NCI-H2196 treated with DMSO at 0.1 percent for 48 hours (cell line): ENCODE data around the gene CARMIL1.

Experiments
- DNase-seq: peaks from one replicate; lab custom pipeline; 2025; ENCODE audit not compliant: unreplicated experiment; lab: John Stamatoyannopoulos, UW

CARMIL1 gene

GRCh38 chr6:25497383-25498040 lies 218.3 kb downstream of the CARMIL1 start:
- DNase-seq, result no peak

- no peak for DNase-seq
These were observed 219.3 kb downstream of the CARMIL1 start for GRCh38 chr6:25498505-25498904.

- DNase-seq, result no peak
These were observed 220.6 kb downstream of the CARMIL1 start for GRCh38 chr6:25499615-25500235.

DNA sequence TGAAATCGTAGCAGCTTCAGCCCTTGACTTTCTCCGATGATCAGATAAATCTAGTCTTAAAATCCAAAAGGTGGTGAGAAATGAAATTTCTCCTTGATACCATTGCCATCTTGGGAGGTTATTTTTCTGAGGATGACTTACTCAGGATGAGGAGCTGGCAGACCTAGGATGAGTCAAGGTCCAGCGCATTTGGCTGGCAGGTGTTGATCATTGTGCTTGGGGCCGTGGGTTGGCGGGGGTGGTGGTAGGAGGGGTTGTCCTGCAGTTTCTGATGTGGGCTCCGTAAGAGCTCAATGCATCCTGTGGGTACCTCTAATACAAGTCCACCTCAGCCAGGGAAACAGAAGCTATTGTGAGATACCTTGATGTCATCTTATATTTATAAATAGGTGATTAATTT lies 224.5 kb downstream of the CARMIL1 start:
- no peak for DNase-seq

DNA sequence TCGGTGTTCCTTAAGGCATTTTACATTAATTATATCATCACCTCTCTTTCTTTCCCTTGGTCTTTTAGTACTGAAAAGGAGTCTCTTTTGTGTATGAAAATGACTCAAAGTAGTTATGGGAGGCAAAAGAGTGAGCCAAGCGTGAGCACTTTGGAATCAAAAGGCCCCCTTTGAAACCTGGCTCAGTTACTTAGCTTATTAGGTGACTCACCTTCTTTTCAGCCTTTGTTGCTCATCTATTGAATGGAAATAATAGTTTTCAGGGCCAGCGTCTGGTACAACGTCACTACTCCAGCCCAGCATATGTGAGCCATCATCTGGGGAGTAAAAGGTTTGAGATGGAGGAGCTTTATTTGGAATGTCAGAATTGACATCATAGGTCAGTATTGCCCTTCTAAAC lies 225.5 kb downstream of the CARMIL1 start:
- no peak for DNase-seq

DNA sequence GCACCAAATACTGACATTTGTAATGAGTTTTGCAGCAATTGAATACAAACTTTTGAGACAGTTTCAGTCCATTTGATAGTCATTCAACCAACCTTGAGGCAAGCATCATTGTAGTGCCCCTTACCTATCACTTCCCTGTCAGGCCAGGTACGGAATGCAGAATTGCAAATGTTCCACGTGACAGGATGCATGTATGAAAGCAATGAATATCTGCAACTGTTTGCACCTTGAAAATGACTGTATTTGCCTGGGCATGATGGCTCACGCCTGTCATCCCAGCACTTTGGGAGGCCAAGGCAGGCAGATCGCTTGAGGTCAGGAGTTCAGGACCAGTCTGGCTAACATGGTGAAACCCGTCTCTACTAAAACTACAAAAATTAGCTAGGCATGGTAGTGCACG lies 226.8 kb downstream of the CARMIL1 start:
- no peak for DNase-seq

GRCh38 chr6:25508051-25508450 lies 228.9 kb downstream of the CARMIL1 start:
- DNase-seq, result no peak

GRCh38 chr6:25511376-25511775 lies 232.2 kb downstream of the CARMIL1 start:
- DNase-seq, result no peak

- no peak for DNase-seq
These were observed 233.4 kb downstream of the CARMIL1 start for GRCh38 chr6:25512560-25512959.

GRCh38 chr6:25519856-25520255 lies 240.7 kb downstream of the CARMIL1 start:
- DNase-seq, result no peak

DNA sequence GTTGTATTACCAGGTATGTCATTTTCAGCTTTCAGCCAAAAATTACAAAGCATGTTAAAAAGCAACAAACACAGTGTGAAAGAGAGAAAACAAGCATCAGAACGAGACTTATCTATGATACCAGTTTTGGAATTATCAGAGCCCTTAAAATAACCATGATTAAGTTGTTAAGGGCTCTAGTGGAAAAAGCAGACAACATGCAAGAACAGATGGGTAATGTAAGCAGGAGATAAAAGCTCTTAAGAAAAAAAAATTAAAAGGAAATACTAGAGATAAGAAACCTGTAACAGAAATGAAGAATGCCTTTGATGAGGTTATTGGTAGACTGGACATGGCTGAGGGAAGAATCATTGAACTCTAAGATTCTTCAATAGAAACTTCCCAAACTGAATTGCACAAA lies 245.4 kb downstream of the CARMIL1 start:
- DNase-seq, result no peak

DNA sequence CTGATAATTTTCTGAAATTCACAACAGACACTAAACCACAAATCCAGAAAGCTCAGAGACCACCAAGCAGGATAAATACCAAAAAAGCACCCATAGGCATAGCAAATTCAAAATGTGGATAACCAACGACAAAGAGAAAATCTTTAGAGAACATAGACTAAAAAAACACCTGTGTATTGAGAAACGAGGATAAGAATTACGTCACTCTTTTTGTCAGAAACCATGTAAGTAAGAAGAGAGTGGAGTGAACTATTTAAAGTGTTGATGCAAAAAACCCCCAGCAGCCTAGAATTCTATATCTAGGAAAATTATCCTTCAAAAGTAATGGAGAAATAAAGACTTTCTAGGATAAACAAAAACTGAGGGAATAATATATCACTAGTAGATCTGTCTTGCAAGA lies 245.9 kb downstream of the CARMIL1 start:
- DNase-seq, result no peak

DNA sequence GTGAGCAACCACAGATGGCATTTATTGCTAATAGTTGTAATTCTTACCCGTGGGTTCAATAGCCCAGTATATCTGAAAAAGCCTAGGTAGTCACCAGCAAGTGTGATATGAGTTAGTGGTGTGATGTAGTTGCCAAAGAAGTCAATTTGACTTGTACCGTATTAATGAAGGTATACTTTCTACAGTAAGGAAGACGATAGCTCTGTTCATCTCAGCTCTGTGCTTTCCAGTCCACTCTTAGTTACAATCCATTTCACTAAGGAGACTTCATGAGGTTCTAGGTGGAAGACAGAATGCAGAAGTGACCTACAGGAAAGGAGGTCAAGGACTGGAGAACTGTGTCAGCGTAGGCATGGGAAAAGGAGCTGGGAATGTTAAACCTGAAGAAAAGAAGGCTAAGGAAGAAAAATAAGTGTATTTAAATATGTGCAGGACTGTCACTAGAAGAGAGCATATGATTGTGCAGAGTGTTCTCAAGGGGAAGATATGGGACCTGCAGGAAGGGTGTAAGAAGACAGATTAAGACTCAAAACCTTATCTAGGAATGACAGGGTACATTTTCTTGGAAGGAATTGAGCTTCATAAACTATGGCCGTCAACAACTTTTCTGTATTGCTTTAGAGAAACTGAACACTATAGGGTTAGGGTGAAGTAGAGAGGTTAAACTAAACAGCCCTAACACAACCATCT lies 255.9 kb downstream of the CARMIL1 start:
- DNase-seq, result no peak

DNA sequence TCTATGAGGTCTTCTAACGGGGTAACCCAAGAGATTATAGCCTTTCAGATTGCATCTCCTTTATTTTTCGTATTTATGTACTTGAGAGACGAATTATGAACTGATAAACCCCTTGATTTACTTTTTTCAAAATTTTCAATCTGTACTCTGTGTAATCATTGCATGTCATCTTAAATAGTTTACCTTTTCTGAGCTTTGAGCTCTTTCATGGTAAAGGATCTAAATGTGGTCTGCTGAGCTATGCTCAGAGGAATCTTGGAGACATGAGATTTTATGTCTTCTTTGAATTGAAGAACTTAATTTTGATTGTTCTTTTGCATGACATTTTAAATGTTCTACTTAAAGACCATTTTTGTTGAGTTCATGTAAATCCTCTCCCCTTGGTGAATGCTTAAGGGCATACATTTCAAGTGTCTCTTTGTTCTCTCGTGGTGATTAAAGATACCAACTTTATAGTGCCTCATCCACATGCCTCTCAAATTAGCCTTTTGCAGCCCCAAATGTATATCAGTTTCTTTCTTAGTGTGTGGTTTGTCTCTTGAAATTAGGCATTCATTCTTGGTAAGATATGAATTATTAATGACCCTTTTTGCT lies 256.6 kb downstream of the CARMIL1 start:
- no peak for DNase-seq

- no peak for DNase-seq
These were observed 257.6 kb downstream of the CARMIL1 start for GRCh38 chr6:25536781-25537180.

DNA sequence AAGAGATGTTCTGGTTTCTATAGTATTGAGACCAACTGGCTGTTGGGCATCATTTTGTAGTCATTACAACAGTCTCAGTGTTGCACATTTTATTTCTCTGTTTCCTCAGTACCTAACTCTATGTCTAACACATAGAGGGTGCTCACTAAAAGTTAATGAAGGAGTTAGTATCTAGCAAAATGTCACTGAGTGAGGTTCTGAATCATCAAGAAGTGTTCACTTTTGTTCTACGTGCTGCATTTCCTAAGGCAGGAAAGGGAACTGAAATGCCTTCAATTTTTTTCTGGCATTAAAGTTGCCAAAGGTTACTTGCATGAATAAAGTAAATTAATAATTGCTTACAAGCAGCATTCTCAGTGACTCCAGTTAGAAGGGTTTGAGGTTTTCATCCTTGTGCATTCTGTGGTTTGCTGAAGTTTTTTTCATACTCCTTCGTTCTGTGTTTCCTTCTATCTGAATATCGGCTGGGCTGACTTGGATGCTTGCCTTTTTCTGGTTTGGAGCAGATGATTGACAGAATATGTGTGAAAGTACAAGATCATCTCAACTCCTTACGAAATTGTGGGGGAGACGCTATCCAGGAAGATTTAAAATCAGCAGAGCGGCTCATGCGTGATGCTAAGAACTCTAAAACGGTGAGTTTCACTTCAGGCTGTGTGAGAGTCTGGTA lies 258.3 kb downstream of the CARMIL1 start:
- DNase-seq, result no peak

DNA sequence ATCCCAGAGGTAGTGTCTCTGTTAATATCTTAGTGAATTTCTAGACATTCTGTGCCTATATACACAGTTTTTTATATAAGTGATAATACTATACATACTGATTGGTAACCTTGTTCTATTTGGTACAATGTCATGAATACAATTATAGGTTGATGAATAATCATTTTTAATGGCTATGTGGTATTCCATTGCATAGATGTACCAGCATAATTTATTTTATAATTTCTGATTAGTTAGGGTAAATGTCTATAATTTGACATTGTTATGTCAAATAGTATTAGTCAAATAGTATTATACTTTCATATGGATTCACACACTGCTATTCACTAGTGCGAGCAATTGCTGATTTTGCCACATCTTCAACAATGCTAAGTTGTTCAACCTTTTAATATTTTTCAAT lies 262.1 kb downstream of the CARMIL1 start:
- no peak for DNase-seq

DNA sequence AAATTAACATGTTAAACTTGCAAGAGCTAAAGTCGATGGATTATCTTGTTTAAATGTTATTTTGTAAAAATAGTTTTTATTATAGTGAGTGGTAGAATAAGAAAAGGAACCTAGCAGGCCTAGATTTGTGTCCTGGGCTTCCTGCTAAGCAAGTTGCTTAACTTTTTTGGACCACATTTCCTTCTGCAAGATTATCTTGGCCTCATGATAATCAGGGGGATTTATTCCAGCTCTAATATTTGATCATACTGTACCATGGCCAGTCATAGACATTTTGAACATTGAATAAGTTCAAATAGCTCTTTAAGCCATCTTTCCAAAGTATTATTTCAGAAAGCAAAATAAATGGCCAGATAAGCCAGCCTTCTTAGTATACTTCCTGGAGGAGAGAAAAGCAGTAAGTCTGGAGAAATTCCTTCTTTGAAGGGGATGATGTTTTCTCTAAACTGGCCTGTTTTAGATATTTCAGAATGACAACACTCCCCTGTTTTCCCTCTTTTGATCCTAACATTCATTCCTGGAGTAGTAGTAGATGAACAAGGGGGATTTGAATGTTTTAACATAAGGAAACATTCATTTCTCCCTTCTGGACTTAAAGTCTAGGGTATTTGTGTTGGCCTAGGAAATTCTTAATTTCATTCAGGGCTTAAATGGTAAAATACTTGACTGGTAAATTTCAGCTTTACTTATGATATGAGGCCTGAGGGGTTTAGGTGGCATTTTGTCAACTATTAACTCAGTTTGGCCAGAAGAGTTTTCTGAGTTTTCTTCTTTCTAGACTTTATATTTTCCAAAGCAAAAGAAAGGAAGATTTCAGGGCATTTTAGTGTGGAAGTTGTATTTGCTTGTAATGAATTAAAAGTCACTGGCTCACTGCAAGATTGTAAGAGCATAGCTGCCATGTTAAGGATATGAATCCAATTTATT lies 264.1 kb downstream of the CARMIL1 start:
- no peak for DNase-seq

DNA sequence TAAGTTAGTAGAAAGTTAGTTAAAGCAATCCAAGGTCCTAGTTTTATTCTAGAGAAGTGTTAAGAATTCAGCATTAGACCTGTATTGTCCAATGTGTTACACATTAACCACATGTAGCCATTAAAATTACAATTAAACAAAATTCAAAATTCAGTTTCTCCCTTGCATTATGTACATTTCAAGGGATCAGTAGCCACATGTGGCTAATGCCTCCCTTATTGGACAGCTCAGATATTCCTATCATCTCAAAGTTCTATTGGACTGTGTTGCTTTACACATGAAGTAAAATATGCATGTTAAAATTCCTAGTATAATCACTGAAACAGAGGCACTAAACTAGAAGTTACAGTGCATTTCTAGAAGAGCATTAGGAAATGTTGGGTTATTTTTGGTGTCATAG lies 265.7 kb downstream of the CARMIL1 start:
- no peak for DNase-seq

- DNase-seq, result no peak
These were observed 268.6 kb downstream of the CARMIL1 start for GRCh38 chr6:25547797-25548196.
